ENCODE measurements around the gene PIGR.

PIGR gene

DNA sequence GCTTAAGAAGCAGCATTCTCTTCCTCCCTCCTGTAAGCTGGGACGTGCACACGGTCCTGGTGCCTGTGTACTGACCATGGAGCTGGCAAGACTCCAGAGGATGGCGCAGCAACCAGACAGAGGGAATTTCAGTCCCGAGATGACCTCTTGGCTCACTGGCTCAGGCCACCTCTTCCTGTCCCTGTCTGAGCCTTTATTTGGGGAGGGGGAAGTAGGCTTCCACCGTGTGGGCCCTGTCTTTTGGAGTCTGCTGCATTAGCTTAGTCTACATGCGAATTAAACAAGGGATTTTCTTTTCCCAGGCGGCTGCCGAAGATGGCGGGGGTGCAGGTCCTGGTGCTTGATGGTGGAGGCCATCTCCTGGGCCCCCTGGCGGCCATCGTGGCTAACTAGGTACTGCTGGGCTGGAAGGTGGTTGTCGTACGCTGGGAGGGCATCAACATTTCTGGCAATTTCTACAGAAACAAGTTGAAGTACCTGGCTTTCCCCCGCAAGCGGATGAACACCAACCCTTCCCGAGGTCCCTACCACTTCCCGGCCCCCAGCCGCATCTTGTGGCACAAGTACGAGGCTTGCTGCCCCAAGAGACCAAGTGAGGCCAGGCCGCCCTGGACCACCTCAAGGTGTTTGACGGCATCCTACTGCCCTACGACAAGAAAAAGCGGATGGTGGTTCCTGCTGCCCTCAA lies 38.8 kb downstream of the PIGR start:
- DNase-seq, result no peak

DNA sequence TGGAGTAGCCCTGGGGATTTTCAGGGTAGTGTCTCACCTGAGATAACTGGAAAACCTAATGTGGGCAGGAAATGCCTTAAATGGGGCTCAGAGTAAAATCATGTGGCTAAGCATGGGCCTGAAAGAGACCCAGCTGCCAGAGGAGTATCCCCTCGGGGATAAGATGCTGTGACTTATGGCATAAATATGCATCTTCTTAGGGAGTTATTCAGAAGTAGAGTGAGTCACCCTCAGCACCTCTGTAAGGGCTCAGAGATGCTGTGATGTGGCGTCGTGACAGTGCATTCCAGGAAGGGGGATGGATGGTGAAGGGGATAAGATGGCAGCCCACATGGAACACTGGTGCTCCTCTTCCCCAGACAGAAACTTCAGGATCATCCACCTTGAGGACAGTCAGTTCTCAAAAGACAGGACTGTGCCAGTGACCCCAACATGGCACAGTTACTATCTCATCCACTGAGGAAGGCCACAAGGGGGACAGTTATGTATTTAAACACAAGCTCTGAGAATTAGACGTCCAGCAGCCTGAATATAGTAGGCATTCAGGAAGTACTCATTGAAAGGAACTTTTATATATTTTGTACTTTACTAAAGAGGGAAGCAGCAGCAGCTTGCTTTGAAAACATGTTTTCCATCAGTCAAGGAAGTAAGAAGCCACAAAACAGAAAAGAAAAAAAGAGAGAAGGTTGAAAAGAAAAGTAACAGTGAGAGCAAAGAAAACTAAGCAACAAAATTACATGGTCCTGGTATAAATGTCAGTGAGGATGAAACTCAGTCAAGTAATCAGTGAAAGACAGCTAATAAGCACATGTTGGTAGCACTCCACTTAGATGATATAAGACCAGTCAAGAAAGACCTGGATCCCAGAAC lies 40.7 kb downstream of the PIGR start:
- no peak for DNase-seq

DNA sequence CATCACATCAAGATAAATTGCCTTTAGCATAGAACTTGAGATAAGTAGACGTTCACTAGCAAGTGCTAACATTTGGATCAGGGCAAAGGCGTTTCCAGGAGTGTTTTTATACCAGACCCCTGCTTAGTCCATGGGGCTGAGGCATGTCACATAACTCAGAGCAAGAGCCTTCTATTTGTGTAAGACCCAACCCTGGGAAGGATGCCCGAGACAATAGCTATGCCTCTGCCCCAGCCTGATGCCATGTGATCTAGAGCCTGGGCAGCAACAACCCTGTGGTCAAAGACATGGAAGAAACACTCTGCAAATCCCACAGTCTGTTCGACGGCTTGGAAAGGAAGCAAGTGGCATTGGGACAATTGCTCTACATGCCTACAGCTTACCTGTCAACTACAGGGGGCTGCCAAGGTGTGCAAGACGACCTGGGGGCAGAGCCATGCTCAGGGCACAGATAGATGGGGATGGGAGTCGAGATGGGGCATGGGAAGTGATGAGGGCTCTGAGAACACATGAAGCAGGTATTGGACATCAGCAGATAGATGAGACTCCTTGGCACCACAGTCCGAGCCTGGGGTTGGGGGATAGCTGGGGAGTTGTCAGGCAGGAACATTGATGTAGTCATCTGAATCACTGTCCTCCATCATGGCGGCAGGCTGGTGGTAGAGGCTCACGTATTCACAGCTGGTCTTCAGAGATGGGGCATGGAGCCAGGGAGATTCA lies 41.7 kb downstream of the PIGR start:
- no peak for DNase-seq

DNA sequence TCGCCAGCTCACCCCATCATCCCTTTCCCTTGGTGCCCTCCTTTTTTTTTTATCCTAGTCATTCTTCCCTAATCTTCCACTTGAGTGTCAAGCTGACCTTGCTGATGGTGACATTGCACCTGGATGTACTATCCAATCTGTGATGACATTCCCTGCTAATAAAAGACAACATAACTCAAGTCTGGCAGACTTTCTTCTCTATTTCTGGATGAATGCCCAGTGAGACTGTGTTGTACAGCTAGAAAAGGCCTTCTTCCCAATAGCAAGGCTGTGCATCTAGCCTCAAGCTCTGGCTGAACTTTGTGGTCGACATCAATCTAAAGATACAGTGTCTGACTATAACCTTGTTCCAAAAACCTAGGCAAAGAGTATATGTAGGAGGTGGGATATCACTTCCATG lies 42.6 kb downstream of the PIGR start:
- DNase-seq, result no peak

DNA sequence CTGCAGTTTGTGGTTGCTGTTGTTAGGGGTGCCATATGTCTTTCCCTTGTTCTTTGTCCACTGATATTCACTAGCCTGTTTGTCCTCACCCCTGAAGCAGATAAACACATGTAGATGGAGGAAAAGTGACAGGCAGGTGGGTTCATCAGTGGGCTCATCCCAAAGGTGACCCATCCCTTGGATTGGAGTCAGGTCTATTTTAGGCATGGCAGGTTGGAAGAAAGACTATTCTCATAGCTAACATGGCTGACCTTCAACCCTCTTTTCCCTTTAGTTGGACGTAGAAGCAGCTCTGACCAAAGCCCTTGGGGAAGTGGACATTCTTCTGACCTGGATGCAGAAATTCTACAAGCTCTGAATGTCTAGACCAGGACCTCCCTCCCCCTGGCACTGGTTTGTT lies 43.6 kb downstream of the PIGR start:
- no peak for DNase-seq

DNA sequence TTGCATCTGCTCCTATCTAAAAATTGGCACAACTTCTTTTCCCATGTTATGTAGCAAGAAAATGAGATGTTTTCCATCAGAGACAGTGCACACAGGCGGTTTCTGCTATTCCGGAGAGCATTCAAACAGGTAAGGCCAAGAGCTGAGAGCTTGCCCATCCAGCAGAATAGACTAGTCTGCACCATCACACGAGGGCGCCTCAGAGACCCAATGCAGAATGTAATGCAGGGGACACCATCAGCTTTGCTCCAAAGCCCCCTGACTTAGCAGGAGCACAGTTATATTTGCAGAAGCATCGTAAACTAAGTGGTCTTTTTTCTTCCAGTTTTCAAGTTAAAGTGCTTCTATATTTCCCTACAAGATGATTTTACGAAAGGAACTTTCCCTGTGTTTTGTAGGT lies 44.3 kb downstream of the PIGR start:
- no peak for DNase-seq

DNA sequence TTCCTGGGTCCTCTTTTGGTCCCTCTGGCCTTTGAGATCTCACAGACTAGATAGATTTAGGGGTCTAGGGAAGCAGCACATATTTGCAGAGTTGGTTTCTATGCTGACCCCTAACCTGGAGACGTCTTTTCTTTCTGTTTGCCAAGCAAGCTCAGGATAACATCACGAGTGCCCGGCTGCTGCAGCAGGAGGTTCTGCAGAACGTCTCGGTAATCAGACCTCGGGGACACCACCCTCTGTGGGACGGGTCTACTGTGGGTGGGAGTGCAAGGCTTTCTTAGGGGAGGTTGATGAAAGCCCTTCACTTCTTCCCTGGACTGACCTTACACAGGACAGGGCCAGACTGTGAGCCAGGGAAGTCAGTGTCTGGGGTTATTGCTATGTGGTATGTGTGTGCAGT lies 46.1 kb downstream of the PIGR start:
- DNase-seq, result no peak

DNA sequence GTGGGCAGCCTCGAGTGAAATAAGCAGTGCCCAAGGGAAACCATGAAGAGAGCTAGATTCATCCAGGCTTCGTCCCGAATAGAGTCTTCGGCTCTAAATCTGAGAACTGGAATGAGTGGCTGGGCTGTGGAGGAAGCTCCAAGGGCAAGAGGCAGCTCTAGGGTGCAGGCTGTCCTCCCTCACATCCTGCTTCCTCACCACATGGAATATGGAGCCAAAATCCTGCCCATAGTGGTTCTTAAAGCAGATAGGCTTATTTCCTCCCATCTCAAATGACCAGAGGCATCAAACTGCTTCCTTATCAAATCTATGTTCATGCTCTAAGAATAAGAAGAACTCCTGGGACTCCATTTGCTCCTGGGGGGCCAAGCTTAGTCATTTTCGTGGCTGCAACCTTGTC lies 46.5 kb downstream of the PIGR start:
- DNase-seq, result no peak

DNA sequence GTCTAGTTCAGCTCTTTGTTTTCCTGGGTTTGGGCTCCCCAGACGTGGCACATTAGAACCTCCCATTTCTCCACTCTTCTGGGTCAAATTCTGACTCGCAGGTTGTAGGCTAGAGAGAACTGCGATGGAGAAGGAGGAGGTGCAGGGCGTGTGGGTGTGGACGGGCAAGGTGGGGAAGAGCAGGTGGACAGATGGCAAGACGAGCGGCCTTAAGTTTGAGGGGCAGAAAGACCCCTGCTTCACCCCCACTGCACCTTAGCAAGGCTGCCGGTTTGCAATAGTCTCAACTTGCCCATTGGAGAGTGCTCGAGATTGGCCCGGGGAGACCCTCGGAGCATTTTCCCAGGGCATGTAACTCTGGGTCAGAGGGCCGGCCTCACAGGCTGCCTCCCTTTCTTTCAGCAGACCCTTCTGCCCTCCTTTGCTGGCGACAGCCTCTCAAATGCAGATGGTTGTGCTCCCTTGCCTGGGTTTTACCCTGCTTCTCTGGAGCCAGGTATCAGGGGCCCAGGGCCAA lies 47.3 kb downstream of the PIGR start:
- no peak for DNase-seq

DNA sequence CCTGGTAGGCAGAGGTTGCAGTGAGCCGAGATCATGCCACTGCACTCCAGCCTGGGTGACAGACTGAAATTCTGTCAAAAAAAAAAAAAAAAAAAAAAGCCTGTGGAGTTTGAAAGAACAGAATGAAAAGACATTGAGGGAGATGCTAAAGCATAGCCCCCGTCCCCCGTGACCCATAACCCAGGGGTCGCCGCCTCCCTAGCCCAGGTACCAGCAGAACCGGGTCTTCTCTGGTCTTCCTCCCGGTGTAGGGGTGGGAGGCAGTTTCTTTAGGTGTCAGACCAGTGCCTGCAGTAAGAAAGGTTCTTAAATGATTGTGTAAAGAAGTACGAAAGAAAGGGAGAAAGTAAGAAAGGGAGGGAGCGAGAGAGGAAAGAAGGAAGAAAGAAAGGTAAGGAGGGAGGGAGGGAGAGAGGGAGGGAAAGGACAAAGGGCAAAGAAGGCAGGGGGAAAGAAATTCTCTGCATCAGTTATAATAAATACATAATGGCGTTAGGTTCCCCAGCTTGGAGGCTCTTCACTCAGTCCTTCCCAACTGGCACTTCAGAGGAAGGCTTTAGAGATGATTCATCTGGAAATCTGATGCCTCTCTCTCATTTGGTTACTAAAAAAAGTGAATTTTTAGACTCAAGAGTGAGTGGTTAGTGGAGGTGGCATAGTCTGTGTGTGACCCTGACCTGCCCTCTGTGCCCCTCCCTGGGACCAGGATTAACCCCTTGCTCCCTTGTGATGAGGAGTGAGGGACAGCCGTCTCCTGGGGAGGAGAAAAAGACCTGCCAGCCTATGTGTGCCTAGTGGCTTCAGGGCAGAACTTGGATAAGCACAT lies 48.0 kb downstream of the PIGR start:
- no peak for DNase-seq

DNA sequence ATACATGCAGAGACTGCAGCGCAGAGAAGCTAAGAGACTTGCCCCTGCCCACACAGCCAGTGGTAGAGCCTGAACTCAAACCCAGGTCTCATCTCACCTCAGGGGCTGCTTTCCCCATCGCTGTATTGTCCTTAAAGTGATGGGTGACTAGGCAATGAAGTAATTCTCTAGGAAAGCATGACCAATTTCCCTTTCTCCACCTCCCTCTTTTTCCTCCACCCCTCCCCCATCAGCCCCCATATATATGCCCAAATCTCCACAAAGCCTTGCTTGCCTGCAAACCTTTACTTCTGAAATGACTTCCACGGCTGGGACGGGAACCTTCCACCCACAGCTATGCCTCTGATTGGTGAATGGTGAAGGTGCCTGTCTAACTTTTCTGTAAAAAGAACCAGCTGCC lies 49.1 kb downstream of the PIGR start, which contains the start of gene IL24:
Gene IL24, plus strand, starts transcription at position 269 of the 400 bp plus-strand sequence. CDS start 390 bp downstream, outside the sequence.
- no peak for DNase-seq

DNA sequence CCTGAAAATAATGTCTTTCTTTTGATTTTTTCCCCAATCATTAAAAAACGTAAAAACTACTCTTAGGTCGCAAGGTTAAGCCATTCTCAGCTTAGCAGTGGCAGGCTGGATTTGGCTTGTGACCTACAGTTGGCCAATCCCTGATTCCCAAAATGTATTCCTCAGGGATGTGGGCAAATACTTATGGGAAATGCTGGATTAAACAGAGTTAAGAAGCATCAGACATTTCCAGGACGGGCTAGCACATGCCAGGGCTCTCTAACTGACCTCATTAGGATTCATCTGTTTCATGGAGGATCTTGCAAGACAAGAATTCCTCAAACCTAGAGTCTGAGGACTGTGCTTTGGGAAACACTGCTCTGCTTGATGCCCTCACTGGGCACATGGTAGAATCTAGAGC lies 50.0 kb downstream of the PIGR start:
- DNase-seq, result no peak

DNA sequence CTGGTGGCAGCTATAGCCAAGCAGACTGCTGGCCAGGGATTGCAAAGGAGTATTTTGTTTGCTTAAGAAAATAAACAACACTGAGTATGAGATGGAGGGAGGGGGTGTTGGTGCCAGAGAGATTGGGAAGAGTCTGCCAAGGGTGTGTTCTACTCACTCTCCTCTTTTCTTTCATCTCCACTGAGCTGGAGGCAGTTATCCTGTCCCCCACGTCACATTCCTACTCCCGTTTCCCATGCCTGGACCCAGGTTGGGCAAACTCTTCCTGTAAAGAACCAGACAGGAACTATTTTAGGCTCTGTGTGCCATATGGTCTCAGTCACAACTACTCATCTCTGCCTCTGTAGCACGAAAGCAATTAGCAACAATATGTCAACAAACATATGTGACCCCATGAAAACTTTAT lies 50.4 kb downstream of the PIGR start:
- no peak for DNase-seq

DNA sequence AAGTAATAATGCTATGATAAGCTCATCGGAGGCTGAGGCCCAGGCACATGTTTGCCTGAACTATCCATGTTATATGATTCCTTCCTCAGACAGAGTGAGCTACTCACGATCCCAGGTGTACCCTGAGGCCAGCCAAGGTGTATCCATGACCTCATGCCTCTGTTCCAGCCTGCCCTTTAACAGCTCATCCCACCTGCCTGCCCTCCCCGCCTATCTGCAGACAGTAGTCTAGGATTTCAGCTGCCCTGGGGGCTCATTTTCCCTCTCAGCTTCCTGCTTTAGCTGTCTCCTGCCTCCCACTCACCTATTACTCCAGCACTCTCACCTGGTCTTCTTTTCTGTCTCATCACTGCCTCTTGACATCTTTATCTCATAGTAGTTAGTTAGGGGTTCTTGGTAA lies 50.9 kb downstream of the PIGR start:
- no peak for DNase-seq

DNA sequence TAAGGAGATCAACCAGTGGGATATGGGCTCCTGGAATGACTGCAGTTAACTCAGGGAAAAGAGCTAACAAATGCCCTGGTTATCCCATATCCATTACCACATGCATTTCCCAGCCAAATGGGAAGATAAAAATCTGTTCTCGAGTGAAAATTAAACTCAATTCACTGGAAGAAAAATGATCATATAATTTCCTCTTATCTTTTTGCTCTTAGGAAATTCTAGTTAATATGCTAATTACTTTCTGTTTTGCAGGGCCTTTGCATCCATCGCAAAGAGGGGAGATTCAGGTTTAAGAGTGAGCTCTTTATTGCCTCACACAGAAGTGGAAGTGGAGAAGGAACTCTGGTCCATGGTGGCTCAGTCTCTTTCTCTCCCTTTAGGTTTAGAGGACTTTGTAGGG lies 52.9 kb downstream of the PIGR start:
- DNase-seq, result no peak

DNA sequence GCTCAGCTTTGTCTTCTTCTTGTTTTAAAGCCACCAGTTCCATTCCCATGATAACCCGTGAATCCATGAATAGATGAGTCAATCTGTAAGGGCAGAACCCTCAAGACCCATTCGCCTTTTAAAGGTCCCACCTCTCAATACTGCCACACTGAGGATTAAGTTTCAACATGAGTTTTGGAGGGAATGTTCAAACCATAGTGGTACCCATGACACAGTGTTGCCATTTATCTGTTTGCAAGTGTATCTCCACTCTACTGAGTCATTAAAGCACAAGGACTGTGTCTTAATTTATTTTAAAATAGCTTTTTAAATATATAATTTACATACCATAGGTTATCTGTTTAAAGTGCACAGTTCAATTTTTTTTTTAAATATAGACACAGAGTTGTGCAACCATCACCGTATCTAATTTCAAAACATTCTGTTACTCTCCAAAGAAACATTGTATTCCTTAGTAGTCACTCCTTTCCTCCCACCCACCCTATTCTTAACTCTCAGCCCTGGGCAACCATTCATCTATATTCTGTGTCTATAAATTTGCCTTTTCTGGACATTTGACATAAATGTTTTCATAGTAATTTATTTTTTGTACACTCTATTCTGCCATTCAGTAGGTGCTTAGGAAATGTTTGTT lies 53.8 kb downstream of the PIGR start:
- DNase-seq, result no peak

DNA sequence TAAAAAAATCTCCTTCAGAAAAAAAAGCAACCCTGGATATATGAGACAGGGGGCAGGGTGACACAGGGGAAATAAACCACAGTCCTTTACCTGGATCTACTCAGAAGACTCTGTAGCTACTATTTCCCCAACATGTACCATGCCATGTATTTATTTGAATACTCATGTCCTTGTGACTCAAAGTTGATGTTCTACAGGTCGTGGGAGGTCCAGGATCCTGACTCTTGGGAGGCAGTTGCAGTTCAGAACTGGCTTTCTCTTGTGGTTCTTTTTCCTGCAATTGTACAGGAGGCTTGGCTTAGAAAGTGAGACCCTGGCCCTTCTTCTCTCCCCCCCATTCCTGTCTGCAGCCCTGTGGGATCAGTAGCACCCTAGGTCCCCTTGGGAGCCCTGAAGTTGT lies 54.9 kb downstream of the PIGR start:
- DNase-seq, result no peak

DNA sequence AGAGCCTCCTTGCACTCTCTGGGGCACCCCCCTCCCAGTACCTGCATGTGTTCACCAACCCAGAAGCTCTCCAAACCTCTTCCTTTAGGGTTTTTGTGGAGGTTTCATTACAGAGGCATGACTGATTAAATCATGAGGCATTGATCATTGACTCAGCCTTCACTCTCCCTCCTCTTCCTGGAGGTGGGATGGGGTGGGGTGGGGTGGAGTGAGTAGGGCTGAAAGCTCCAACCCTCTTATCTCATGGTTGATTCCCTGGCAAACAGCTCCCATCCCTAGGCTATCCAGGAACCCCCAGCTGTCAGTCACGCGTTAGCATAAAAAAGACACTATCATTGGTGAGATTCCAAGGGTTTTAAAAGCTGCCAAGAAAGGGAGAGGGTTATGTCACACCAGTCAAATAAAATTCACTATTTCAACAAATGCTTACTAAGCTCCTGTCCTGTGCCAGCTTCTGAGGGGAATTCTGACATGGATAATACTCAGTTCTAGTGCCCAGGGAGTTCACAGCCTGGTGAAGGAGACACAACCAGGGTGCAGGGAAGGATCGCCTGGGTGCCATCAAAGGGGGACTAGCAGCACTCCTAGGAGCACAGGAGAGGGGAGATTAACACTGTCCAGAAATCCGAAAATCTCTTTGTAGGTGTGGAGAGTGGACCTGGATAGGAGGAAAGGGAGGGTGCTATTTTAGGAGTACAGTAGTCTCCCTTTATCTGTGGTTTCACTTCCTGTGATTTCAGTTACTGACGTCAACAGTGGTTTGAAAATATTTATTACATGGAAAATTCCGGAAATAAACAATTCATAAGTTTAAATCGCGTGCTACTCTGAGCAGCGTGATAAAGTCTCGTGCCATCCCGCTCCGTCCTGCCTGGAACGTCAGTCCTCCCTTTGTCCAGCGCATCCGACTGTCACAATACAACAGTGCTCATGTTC lies 55.9 kb downstream of the PIGR start:
- DNase-seq, result no peak

DNA sequence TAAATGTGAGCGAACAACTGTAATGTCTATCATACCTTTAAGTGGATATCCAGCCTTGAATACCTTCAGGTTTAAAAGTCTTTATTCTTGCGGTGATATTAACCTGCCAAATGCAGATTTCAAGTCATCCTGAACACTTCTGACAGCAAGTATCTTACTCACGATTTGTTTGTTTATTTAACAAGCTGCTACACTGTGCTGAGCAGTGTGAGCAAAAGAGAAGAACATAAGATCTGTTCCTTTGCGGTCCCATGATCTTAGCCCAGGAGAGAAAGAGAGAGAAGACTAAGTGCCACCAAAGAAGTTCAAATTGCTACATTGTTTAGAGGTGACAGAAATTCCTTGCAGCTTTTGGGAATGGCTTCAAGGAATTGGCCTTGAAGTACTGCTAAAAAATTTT lies 58.6 kb downstream of the PIGR start:
- DNase-seq, result no peak

DNA sequence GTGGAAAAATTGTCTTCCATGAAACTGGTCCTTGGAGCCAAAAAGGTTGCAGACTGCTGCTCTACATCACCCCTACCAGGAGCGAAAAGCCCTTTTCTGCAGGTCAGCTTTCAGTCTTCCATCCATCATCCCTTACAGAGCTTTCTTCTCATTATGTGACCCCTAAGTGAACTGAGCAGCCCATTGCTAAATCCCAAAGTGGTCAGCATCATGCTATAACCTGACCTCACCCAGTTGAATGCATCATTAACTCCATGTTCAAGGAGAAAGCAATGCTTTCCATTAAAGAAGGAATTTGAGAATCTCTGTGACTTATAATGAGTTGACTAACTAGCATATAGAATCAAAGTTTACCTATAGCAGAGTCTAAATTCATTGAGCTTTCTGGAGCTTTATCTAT lies 59.4 kb downstream of the PIGR start:
- DNase-seq, result no peak

Data from midbrain (tissue), 1 donor.